ENCODE measurements around the gene KBTBD4. TPM values are rescaled to one million over a fixed set of nuclear protein-coding genes. Genes with fewer than 3 reads are reported as not detected.
A peak's percentile ranks its signal among the peaks of the same experiment; 100 is the strongest.
"Not testable (repeated sequence)": the region's sequence is repeated elsewhere in the genome, so short reads cannot be mapped to it uniquely, and the experiment has no call there.

KBTBD4 gene
- total RNA-seq, 1 experiment from 2014 or later, result 15.9 TPM

DNA sequence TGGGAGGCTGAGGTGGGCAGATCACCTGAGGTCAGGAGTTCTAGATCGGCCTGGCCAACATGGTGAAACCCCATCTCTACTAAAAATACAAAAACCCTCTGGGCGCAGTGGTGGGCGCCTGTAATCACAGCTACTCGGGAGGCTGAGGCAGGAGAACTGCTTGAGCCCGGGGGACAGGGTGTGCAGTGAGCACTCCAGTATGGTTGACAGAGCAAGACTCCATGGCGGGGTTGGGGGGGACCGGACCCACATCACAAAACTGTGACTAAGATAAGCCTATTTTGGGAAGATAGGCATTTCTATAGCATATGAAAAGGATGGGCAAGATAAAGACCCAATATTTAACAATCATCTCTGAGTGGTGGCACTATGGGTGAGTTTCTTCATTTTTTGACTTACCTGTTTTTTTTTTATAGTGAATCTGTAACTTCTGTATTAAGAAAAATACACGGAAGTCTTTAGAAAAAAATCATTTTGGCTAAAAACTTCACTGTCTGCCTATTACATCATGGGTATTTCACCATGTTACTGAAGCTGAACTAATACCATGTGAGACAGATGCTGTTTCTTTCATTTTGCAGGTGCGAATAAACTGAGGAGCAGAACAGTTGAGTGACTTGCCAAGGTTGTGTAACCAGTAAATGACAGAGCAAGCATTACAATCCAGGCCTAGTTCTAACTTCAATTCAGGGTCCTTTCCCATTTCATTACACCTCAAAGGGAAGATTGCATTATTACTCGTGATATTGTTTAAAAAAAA, 28.3 kb downstream of the KBTBD4 start:
- Histone ChIP-seq H3K9me3 (ENCODE audit: control insufficient read depth, low read depth, low read length) (no peaks in the 10 kb centered on the region), H2BK20ac (ENCODE audit: low read depth, low read length, poor library complexity, severe bottlenecking) (no peak overlapping the region), H4K8ac (replicated peaks; ENCODE audit: insufficient read length, low read depth, low read length) (no peak overlapping the region), H3K79me2 (ENCODE audit: insufficient read depth, low read length) (peaks cover 55% of the 10 kb centered on the region), H3K14ac (ENCODE audit: insufficient read depth, low read length) (no peak overlapping the region), H3K23me2 (ENCODE audit: insufficient read length, low read depth, low read length, poor library complexity, severe bottlenecking) (peaks cover 3% of the 10 kb centered on the region), H4K91ac (ENCODE audit: insufficient read length, low read depth, low read length) (no peak overlapping the region), H2BK120ac (ENCODE audit: low read depth, low read length, poor library complexity, severe bottlenecking) (no peak overlapping the region), H3K4ac (ENCODE audit: low read depth, low read length) (no peak overlapping the region), H2AK5ac (ENCODE audit: insufficient read length, low read length) (no peak overlapping the region), H2AFZ (ENCODE audit: low read length) (no peak overlapping the region), H3K18ac (ENCODE audit: insufficient read length, low read depth, low read length) (no peak overlapping the region), H3T11ph (ENCODE audit: low read length) (no peak overlapping the region), H3K4me2 (ENCODE audit: insufficient read depth, insufficient read length, low read length) (no peak overlapping the region), H4K5ac (ENCODE audit: insufficient read length, low read depth, low read length) (no peak overlapping the region), H2BK12ac (ENCODE audit: insufficient read length, low read depth, low read length) (no peak overlapping the region), H3K4me1 (ENCODE audit: insufficient read depth, low read length) (no peaks in the 10 kb centered on the region; the same call in 1 of the 2 replicates), H3K27ac (ENCODE audit: insufficient read length, low read depth, low read length) (no peak overlapping the region), H4K20me1 (ENCODE audit: control insufficient read depth, insufficient read depth, insufficient read length) (no peaks in the 10 kb centered on the region), H3K23ac (ENCODE audit: insufficient read length, low read depth, low read length) (no peak overlapping the region), H2BK15ac (ENCODE audit: low read depth, low read length) (no peak overlapping the region), H3K79me1 (ENCODE audit: insufficient read depth, low read depth, low read length, poor library complexity, severe bottlenecking) (no peaks in the 10 kb centered on the region), H3K9ac (ENCODE audit: extremely low read depth, insufficient read length, low read length) (no peak overlapping the region), H2BK5ac (ENCODE audit: insufficient read length, low read length) (no peak overlapping the region), H3K56ac (ENCODE audit: insufficient read length, low read depth, low read length) (no peak overlapping the region), H3K27me3 (ENCODE audit: insufficient read depth, low read length) (no peaks in the 10 kb centered on the region)
- no CpG with 5 or more reads among the region's 10 CpGs for WGBS (ENCODE audit: extremely low coverage, insufficient read length, low lambda C conversion rate)
- Mint-ChIP-seq H3K9me3 (peaks cover 0 to 3% of the 10 kb centered on the region in 2 experiments; a peak in 1 of 5 replicates), H3K27me3 (ENCODE audit: low read depth) (peaks cover 2% of the 10 kb centered on the region; the same call in 1 of the 2 replicates), H3K4me3 (peak overlapping the region in 1 of 2 experiments; percentile 39; a peak in 2 of 5 replicates), H3K4me1 (peaks cover 25 to 29% of the 10 kb centered on the region in 2 experiments), H3K27ac (0 out of 7 replicates have a peak overlapping the region, but pooled peaks of 2 of the 3 experiments have one; percentile 32 to 34), H3K36me3 (ENCODE audit: insufficient read depth in 1 of 3, low read depth in 3 of 3) (peaks cover 14 to 40% (median 23%) of the 10 kb centered on the region in 3 experiments; a peak in 6 of 7 replicates)
- no peak for DNase-seq
- TF ChIP-seq CTCF (conservative IDR thresholded peaks at IDR 0.05), result no peak

DNA sequence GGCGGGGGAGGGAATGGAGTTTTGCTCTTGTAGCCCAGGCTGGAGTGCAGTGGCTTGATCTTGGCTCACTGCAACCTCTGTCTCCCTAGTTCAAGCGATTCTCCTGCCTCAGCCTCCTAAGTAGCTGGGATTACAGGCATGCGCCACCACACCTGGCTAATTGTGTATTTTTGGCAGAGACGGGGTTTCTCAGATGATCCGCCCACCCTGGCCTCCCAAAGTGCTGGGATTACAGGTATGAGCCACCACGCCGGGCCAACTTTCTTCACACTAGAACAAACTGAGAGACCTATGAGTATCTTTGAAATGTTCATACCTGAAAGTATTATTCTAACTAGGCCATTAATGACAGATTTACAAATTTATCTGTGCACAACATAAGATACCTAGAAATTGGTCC, 32.5 kb downstream of the KBTBD4 start:
- not testable (repeated sequence) for H3K9ac ChIP-seq (ENCODE audit: extremely low read depth, insufficient read length, low read length); H4K8ac ChIP-seq (replicated peaks; ENCODE audit: insufficient read length, low read depth, low read length); H3K79me1 ChIP-seq (ENCODE audit: insufficient read depth, low read depth, low read length, poor library complexity, severe bottlenecking); H4K5ac ChIP-seq (ENCODE audit: insufficient read length, low read depth, low read length); H3K4me1 ChIP-seq (ENCODE audit: insufficient read depth, low read length); H2AFZ ChIP-seq (ENCODE audit: low read length); H3K4me2 ChIP-seq (ENCODE audit: insufficient read depth, insufficient read length, low read length); DNase-seq; H4K91ac ChIP-seq (ENCODE audit: insufficient read length, low read depth, low read length); H2AK5ac ChIP-seq (ENCODE audit: insufficient read length, low read length); H3K4me3 Mint-ChIP-seq; H3K9me3 Mint-ChIP-seq; H2BK120ac ChIP-seq (ENCODE audit: low read depth, low read length, poor library complexity, severe bottlenecking); H3T11ph ChIP-seq (ENCODE audit: low read length); H3K27me3 ChIP-seq (ENCODE audit: insufficient read depth, low read length); H2BK15ac ChIP-seq (ENCODE audit: low read depth, low read length); H3K23ac ChIP-seq (ENCODE audit: insufficient read length, low read depth, low read length); H3K27me3 Mint-ChIP-seq (ENCODE audit: low read depth); H3K9me3 ChIP-seq (ENCODE audit: control insufficient read depth, low read depth, low read length); H3K18ac ChIP-seq (ENCODE audit: insufficient read length, low read depth, low read length); H3K4ac ChIP-seq (ENCODE audit: low read depth, low read length); H3K14ac ChIP-seq (ENCODE audit: insufficient read depth, low read length); H4K20me1 ChIP-seq (ENCODE audit: control insufficient read depth, insufficient read depth, insufficient read length); H3K27ac Mint-ChIP-seq; H2BK20ac ChIP-seq (ENCODE audit: low read depth, low read length, poor library complexity, severe bottlenecking); H3K56ac ChIP-seq (ENCODE audit: insufficient read length, low read depth, low read length); H3K27ac ChIP-seq (ENCODE audit: insufficient read length, low read depth, low read length); H2BK12ac ChIP-seq (ENCODE audit: insufficient read length, low read depth, low read length); H2BK5ac ChIP-seq (ENCODE audit: insufficient read length, low read length); H3K23me2 ChIP-seq (ENCODE audit: insufficient read length, low read depth, low read length, poor library complexity, severe bottlenecking)
- peaks cover 17 to 18% of the 10 kb centered on the region in 2 experiments for H3K4me1 Mint-ChIP-seq
- peaks cover 69% of the 10 kb centered on the region for H3K79me2 ChIP-seq (ENCODE audit: insufficient read depth, low read length)
- H3K36me3 Mint-ChIP-seq (ENCODE audit: insufficient read depth in 1 of 3, low read depth in 3 of 3), result peaks cover 10 to 32% (median 16%) of the 10 kb centered on the region in 3 experiments; a peak in 6 of 7 replicates
- no CpG with 5 or more reads among the region's 7 CpGs for WGBS (ENCODE audit: extremely low coverage, insufficient read length, low lambda C conversion rate)
